ENCODE measurements around the gene RORC. TPM values are rescaled to one million over a fixed set of nuclear protein-coding genes. Genes with fewer than 3 reads are reported as not detected.

RORC gene
- total RNA-seq, 1 donor from 2014 or later, result not detected

DNA sequence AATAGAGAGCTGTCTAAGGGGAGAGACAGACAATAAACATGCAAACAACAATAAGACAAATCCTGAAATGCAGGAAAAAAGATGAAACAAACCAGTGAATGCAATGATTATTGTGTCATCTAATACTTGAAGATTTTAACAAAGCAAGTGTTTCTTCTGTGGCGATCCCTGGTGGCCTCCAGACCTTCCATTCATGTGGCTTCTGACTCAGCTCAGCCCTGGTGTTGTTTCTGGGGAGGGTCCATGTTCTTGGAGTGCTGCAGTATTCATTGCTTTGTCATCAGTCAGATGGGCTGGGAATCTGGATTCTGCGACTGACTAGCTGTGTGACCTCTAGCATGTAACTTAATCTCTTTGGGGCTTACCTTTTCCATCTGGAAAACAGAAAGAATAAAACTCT is 9.5 kb upstream of the RORC start:
- TF ChIP-seq, protein P1, sequence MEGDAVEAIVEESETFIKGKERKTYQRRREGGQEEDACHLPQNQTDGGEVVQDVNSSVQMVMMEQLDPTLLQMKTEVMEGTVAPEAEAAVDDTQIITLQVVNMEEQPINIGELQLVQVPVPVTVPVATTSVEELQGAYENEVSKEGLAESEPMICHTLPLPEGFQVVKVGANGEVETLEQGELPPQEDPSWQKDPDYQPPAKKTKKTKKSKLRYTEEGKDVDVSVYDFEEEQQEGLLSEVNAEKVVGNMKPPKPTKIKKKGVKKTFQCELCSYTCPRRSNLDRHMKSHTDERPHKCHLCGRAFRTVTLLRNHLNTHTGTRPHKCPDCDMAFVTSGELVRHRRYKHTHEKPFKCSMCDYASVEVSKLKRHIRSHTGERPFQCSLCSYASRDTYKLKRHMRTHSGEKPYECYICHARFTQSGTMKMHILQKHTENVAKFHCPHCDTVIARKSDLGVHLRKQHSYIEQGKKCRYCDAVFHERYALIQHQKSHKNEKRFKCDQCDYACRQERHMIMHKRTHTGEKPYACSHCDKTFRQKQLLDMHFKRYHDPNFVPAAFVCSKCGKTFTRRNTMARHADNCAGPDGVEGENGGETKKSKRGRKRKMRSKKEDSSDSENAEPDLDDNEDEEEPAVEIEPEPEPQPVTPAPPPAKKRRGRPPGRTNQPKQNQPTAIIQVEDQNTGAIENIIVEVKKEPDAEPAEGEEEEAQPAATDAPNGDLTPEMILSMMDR (IDR thresholded peaks at IDR 0.05), result no peak
- no peak for DNase-seq (ENCODE audit: low spot score)
- Mint-ChIP-seq H3K4me1 (ENCODE audit: low read depth) (peaks cover 17% of the 10 kb centered on the region), H3K4me3 (ENCODE audit: unreplicated experiment) (no peak overlapping the region), H3K27me3 (ENCODE audit: low read depth) (peaks cover 26% of the 10 kb centered on the region), H3K27ac (ENCODE audit: unreplicated experiment) (no peak overlapping the region), H3K36me3 (ENCODE audit: low read depth) (peaks cover 3% of the 10 kb centered on the region), H3K9me3 (ENCODE audit: low read depth) (no peaks in the 10 kb centered on the region)

DNA sequence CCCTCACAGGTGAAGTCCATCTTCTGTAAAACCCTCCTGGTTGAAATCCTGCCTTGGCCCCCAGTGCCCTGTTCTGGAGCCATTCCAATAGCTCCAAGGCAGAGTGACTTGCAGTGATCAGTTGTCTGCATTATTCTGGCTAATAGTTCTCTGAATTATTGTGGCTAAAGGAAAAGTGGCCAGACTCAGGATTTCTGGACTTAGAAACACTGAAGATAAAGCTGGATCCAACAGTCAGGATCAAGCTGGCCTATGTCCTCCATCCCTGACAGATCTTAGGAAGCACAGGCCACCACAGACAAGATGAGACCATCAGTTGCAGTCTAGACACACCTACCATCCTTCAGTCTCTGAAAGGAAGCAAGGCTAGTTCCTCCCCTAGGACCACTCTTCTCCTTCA is 8.8 kb upstream of the RORC start:
- Mint-ChIP-seq H3K9me3 (ENCODE audit: low read depth) (no peaks in the 10 kb centered on the region), H3K4me1 (ENCODE audit: low read depth) (peaks cover 14% of the 10 kb centered on the region), H3K4me3 (ENCODE audit: unreplicated experiment) (no peak overlapping the region), H3K36me3 (ENCODE audit: low read depth) (peaks cover 3% of the 10 kb centered on the region), H3K27ac (ENCODE audit: unreplicated experiment) (no peak overlapping the region), H3K27me3 (ENCODE audit: low read depth) (peaks cover 27% of the 10 kb centered on the region)
- TF ChIP-seq, protein P1 (IDR thresholded peaks at IDR 0.05), result no peak
- no peak for DNase-seq (ENCODE audit: low spot score)

DNA sequence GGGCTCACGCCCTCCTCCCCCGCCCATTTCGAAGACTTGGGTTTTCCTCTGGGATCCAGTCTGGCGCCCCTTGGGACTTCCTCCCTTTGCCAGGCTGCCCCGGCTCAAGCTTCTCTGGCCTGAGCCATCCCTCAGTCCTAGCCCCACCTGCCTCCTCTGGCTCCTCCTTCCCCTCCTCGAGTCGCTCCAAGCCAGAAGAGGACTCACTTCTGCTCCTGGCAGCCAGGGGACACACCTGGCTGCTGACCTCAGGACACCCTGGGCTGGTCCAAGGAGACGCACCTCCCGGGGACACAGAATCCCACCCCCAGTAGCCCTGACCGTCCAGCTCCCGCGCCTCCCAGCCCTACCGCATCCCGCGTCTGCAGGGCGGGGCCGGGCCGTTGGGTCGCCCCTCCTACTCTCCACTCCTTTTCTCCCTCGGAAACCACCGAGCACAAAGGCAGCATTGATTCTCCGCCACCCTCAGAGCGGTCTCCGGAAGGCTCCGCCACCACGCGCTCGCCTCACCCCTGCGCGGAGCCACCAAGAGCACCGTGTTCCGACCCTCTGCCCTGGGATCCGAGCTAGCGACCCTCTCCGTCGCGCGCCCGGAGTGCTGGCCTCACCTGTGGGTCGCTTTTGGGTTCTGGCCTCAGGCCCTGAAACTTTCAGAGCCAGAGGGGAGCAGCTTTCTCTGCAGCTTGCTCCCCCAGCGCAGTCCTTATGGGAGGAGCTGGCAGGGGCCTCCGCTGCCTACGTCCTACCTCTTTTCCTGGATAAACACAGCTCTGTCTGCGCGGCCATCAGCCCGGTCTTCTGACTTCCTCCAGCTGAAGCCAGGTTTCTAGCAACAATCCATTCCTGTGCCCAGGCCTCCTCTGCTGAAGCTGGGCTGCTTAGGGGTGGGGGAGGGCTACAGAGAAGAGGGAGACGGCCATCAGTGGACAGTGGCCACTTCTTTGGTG is 8.1 kb upstream of the RORC start, which contains the start of gene C2CD4D:
TSS of gene C2CD4D (minus strand) at position 364 of the 947 bp plus-strand sequence. CDS start 831 bp downstream, outside the sequence.
- no peak within 1 kb of the TSS for H3K27ac Mint-ChIP-seq (ENCODE audit: unreplicated experiment)
- peaks cover 14% of the 10 kb centered on the region for H3K4me1 Mint-ChIP-seq (ENCODE audit: low read depth)
- TF ChIP-seq, protein P1 (IDR thresholded peaks at IDR 0.05), result no peak
- H3K27me3 Mint-ChIP-seq (ENCODE audit: low read depth), result peaks cover 27% of the 10 kb centered on the region
- H3K9me3 Mint-ChIP-seq (ENCODE audit: low read depth), result no peaks in the 10 kb centered on the region
- peaks cover 3% of the 10 kb centered on the region for H3K36me3 Mint-ChIP-seq (ENCODE audit: low read depth)
- H3K4me3 Mint-ChIP-seq (ENCODE audit: unreplicated experiment), result peak within 1 kb of the TSS; percentile 40
- no peak for DNase-seq (ENCODE audit: low spot score)

DNA sequence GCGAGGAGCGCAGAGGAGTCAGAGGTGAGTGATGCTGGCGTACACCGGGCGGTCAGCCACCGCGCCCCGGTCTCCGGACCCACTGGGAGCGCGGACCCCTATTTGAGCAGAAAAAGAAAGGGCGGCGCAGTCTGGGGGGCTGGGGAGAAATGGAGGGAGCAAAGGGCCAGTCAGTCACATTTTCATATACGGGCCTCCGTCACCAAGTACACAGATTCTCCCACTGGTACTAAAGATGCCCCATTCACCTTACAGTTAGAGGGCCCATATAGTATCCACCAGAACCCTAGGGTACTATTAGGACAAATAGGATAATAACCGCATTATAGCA is 7.4 kb upstream of the RORC start:
- Mint-ChIP-seq H3K27ac (ENCODE audit: unreplicated experiment) (no peak overlapping the region), H3K36me3 (ENCODE audit: low read depth) (no peaks in the 10 kb centered on the region), H3K27me3 (ENCODE audit: low read depth) (peaks cover 23% of the 10 kb centered on the region), H3K4me3 (ENCODE audit: unreplicated experiment) (peak overlapping the region; percentile 40), H3K4me1 (ENCODE audit: low read depth) (peaks cover 14% of the 10 kb centered on the region), H3K9me3 (ENCODE audit: low read depth) (no peaks in the 10 kb centered on the region)
- no peak for DNase-seq (ENCODE audit: low spot score)
- TF ChIP-seq, protein P1 (IDR thresholded peaks at IDR 0.05), result no peak

DNA sequence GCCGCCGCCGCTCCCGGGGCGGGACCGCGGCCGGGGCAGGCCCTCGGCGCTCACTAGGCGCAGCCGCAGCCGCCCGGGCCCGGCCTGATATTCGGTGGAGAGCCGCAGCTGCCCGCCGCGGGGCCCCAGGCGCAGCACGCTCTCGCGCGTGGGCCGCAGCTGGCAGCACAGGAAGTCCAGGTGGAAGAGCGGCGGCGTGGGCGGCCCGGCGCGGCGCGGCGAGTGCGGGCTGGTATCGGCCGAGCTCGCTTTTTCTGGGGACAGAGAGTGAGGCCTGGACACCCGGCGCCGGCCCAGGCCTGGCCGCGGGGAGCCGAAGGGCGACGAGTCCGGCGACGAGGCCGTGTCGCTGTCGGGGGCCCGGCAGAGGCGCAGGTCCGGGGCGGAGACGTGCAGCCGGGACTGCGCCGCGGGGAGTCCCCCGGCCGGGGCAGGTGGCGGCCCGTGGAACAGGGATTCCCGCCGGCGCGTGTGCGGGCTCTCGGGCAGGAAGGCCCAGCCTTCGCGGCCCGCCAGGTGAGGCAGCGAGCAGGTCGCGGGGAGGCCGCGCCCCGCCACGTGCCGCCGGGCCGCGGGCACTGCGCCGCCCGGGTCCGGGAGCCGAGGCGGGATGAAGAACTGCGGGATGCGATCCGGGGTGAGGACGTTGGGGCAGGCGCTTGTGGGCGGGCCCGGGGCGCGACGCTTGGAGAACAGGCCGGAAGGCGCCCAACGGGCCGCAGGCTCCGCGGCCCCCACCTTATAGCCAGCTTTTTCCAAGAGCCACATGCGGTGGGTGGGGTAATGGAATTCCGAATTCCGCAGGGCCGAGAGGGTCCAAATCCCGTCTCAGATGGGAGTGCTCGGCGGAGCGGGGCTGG is 6.8 kb upstream of the RORC start:
- Mint-ChIP-seq H3K36me3 (ENCODE audit: low read depth) (no peaks in the 10 kb centered on the region), H3K27me3 (ENCODE audit: low read depth) (peaks cover 22% of the 10 kb centered on the region), H3K27ac (ENCODE audit: unreplicated experiment) (no peak overlapping the region), H3K9me3 (ENCODE audit: low read depth) (no peaks in the 10 kb centered on the region), H3K4me1 (ENCODE audit: low read depth) (peaks cover 14% of the 10 kb centered on the region), H3K4me3 (ENCODE audit: unreplicated experiment) (peak overlapping the region; percentile 40)
- TF ChIP-seq, protein P1 (IDR thresholded peaks at IDR 0.05), result no peak
- no peak for DNase-seq (ENCODE audit: low spot score)

All from chondrocyte (in vitro differentiated cells).